Progenitor cell of endocrine pancreas (in vitro differentiated cells): ENCODE measurements around the gene NAB2. TPM values are rescaled to one million over a fixed set of nuclear protein-coding genes. Genes with fewer than 3 reads are reported as not detected.

ENCODE experiments used
- DNase-seq: peaks from one replicate; pipeline ENCODE4 v3.0.0; 2021; ENCODE audit warnings: low spot score; ENCODE audit not compliant: unreplicated experiment
- H3K27ac Mint-ChIP-seq: 2 replicates; pipeline ENCODE4 v1.8.0; 2021; ENCODE audit warnings: mild to moderate bottlenecking, moderate library complexity, mixed read lengths
- H3K27me3 Mint-ChIP-seq: 2 replicates; pipeline ENCODE4 v1.8.0; 2021; ENCODE audit warnings: mixed read lengths
- H3K36me3 Mint-ChIP-seq: 2 replicates; pipeline ENCODE4 v1.8.0; 2022; ENCODE audit warnings: mixed read lengths; ENCODE audit not compliant: insufficient read depth
- H3K4me1 Mint-ChIP-seq: 2 replicates; pipeline ENCODE4 v1.8.0; 2021; ENCODE audit warnings: low read depth, mixed read lengths
- H3K4me3 Mint-ChIP-seq: 2 replicates; pipeline ENCODE4 v1.8.0; 2021; ENCODE audit warnings: low read depth, mild to moderate bottlenecking, moderate library complexity, mixed read lengths
- H3K9me3 Mint-ChIP-seq: 2 replicates; pipeline ENCODE4 v1.8.0; 2021; ENCODE audit warnings: low read depth, mixed read lengths
- CTCF ChIP-seq: fragments of 200-600 bp; sonication (generic); IDR thresholded peaks from one replicate; pipeline ENCODE4 v1.5.0; 2021; ENCODE audit warnings: antibody characterized with exemption, mild to moderate bottlenecking; ENCODE audit not compliant: unreplicated experiment
- total RNA-seq: library from RNA; stranded (reverse); gene quantifications from 2 replicates; pipeline ENCODE4 v1.2.1, GENCODE V29; 2021

NAB2 gene
- total RNA-seq, 1 donor from 2014 or later: 13.8 TPM

- TF ChIP-seq CTCF: no peak
- no peaks in the 10 kb centered on the region for H3K4me1 Mint-ChIP-seq
Measured at GRCh38 chr12:57057067-57057751, 31.7 kb upstream of the NAB2 start.

GRCh38 chr12:57058454-57058853 is 30.5 kb upstream of the NAB2 start:
- H3K27me3 Mint-ChIP-seq: no peaks in the 10 kb centered on the region
- DNase-seq: no peak
- H3K36me3 Mint-ChIP-seq: peaks cover 9% of the 10 kb centered on the region
- H3K4me3 Mint-ChIP-seq: no peak overlapping the region
- H3K4me1 Mint-ChIP-seq: no peaks in the 10 kb centered on the region
- no peak overlapping the region for H3K27ac Mint-ChIP-seq
- no peaks in the 10 kb centered on the region for H3K9me3 Mint-ChIP-seq
- no peak for TF ChIP-seq CTCF

More at GRCh38 chr12:57057067-57057751, 31.7 kb upstream of the NAB2 start:
- Mint-ChIP-seq H3K36me3 (peaks cover 9% of the 10 kb centered on the region), H3K27me3 (no peaks in the 10 kb centered on the region), H3K27ac (no peak overlapping the region), H3K4me3 (no peak overlapping the region), H3K9me3 (no peaks in the 10 kb centered on the region)
- no peak for DNase-seq

- TF ChIP-seq CTCF: no peak
- H3K4me3 Mint-ChIP-seq: no peak overlapping the region
- H3K9me3 Mint-ChIP-seq: no peaks in the 10 kb centered on the region
- H3K36me3 Mint-ChIP-seq: peaks cover 4% of the 10 kb centered on the region
- DNase-seq: no peak
- H3K27ac Mint-ChIP-seq: no peak overlapping the region
- H3K4me1 Mint-ChIP-seq: no peaks in the 10 kb centered on the region
- H3K27me3 Mint-ChIP-seq: no peaks in the 10 kb centered on the region
Measured at GRCh38 chr12:57063991-57064685, 24.8 kb upstream of the NAB2 start.

- Mint-ChIP-seq H3K9me3 (no peaks in the 10 kb centered on the region), H3K4me3 (no peak overlapping the region), H3K27ac (no peak overlapping the region), H3K27me3 (no peaks in the 10 kb centered on the region), H3K36me3 (peaks cover 9% of the 10 kb centered on the region), H3K4me1 (peaks cover 2% of the 10 kb centered on the region)
- no peak for TF ChIP-seq CTCF
- DNase-seq: no peak
Measured at GRCh38 chr12:57066245-57066644, 22.7 kb upstream of the NAB2 start.

- Mint-ChIP-seq H3K27ac (peak overlapping the region; percentile 31), H3K9me3 (no peaks in the 10 kb centered on the region), H3K4me1 (peaks cover 2% of the 10 kb centered on the region), H3K36me3 (peaks cover 10% of the 10 kb centered on the region), H3K4me3 (no peak overlapping the region), H3K27me3 (no peaks in the 10 kb centered on the region)
- DNase-seq: no peak
- peak; percentile 84 for TF ChIP-seq CTCF
Measured at GRCh38 chr12:57069523-57069922, 19.4 kb upstream of the NAB2 start.
